K562 (cell line): Measurements from ENCODE around the gene ATG10.

Experiments
- BDP1 ChIP-seq: IDR thresholded peaks from 3 replicates; pipeline ENCODE4 v1.6.1; 2011; ENCODE audit not compliant: insufficient read length, insufficient read depth
- BHLHE40 ChIP-seq: IDR thresholded peaks from 2 replicates; pipeline ENCODE4 v1.6.1; 2011; ENCODE audit warnings: low read length, improper control_type of control experiment
- BRF1 ChIP-seq: IDR thresholded peaks from 3 replicates; pipeline ENCODE4 v1.6.1; 2011; ENCODE audit warnings: borderline replicate concordance, mild to moderate bottlenecking; ENCODE audit not compliant: insufficient read length; ENCODE audit errors: extremely low read depth
- FOXM1 ChIP-seq, 2 experiments: fragments of 450-650 bp in 1 of 2; sonication (generic) in 1 of 2; formaldehyde crosslinking in 1 of 2; IDR thresholded peaks; 2 replicates each; pipeline versions ENCODE4 v1.6.1 to v1.9.0; 2017 to 2022; ENCODE audit warnings: low read depth in 2 of 2, mild to moderate bottlenecking in 2 of 2, missing genetic modification reagents in 1 of 2, moderate library complexity in 1 of 2
- HEY1 ChIP-seq: fragments of 250-450 bp; sonication (Bioruptor Pico); IDR thresholded peaks from 2 replicates; pipeline ENCODE4 v1.5.0; 2020; ENCODE audit warnings: mild to moderate bottlenecking, moderate library complexity, borderline replicate concordance
- NFIC ChIP-seq: fragments of 450-650 bp; IDR thresholded peaks from 2 replicates; pipeline ENCODE4 v1.6.1; 2017; ENCODE audit warnings: mild to moderate bottlenecking, inconsistent platforms
- PHB2 ChIP-seq: fragments of 450-650 bp; IDR thresholded peaks from 2 replicates; pipeline ENCODE4 v1.6.1; 2017; ENCODE audit warnings: low read depth
- TF ChIP-seq, protein P1 (sequence below), 3 experiments: IDR thresholded peaks in 2 of 3; conservative IDR thresholded peaks in 1 of 3; 2 replicates each; pipeline ENCODE4 v1.5.1; 2011 to 2012; ENCODE audit warnings: low read length in 3 of 3, mild to moderate bottlenecking in 3 of 3, control low read depth in 2 of 3, improper control_type of control experiment in 1 of 3, inconsistent platforms in 1 of 3, low read depth in 1 of 3, mixed read lengths in 1 of 3, moderate library complexity in 1 of 3; ENCODE audit not compliant: insufficient read depth in 2 of 3

DNA sequence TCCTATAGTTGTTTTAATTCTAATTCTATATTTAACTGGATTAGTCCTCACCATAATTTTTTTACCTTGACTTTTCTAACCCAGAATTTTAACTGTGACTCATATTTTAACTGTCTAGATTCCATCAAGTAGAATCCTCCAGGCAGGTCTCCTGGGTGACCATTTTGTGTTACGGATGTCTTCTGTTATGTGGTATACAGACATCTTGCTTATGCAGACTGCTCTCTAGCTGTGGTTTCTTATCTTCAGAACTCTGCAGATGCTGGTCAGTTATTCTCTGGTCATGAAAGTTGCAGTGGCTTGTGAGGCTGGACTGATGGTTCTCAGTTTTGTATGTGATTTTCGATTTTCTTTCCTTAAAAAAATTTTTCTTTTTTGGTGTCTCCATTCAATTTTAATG lies 139.4 kb downstream of the ATG10 start:
- no peak for TF ChIP-seq BRF1
- TF ChIP-seq, protein P1, sequence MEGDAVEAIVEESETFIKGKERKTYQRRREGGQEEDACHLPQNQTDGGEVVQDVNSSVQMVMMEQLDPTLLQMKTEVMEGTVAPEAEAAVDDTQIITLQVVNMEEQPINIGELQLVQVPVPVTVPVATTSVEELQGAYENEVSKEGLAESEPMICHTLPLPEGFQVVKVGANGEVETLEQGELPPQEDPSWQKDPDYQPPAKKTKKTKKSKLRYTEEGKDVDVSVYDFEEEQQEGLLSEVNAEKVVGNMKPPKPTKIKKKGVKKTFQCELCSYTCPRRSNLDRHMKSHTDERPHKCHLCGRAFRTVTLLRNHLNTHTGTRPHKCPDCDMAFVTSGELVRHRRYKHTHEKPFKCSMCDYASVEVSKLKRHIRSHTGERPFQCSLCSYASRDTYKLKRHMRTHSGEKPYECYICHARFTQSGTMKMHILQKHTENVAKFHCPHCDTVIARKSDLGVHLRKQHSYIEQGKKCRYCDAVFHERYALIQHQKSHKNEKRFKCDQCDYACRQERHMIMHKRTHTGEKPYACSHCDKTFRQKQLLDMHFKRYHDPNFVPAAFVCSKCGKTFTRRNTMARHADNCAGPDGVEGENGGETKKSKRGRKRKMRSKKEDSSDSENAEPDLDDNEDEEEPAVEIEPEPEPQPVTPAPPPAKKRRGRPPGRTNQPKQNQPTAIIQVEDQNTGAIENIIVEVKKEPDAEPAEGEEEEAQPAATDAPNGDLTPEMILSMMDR (IDR thresholded peaks at IDR 0.05 in 2 of 3, conservative IDR thresholded peaks at IDR 0.05 in 1 of 3; ENCODE audit: insufficient read depth in 2 of 3, low read depth in 1 of 3, low read length in 3 of 3): peak in 1 of 3 experiments; percentile 4; a peak in 1 of 6 replicates
- TF ChIP-seq HEY1: no peak
- no peak for TF ChIP-seq BDP1
- TF ChIP-seq PHB2: no peak
- no peak for TF ChIP-seq NFIC
- TF ChIP-seq BHLHE40: no peak
- TF ChIP-seq FOXM1 (IDR thresholded peaks at IDR 0.05; ENCODE audit: low read depth): no peak
- TF ChIP-seq FOXM1 (CRISPR knock-in tag; IDR thresholded peaks at IDR 0.05; ENCODE audit: low read depth): no peak
